ENCODE data around the gene UBASH3B.

GRCh38 chr11:122612123-122612824 lies 43.2 kb upstream of the UBASH3B start:
- TF ChIP-seq CTCF (conservative IDR thresholded peaks at IDR 0.05) = no peak
- no peak for TF ChIP-seq EZH2 (IDR thresholded peaks at IDR 0.05; ENCODE audit: low read depth)

Measured in PC-9 (cell line).